HepG2 (cell line): ENCODE measurements around the gene RSPH9. TPM values are rescaled to one million over a fixed set of nuclear protein-coding genes. Genes with fewer than 3 reads are reported as not detected.

Experiments used
- EP300 ChIP-seq, 3 experiments: sonication (generic) in 1 of 3; formaldehyde crosslinking in 1 of 3; IDR thresholded peaks; 2 replicates each; pipeline versions ENCODE4 v1.5.1 to v1.6.1; 2011 to 2020; ENCODE audit warnings: low read depth in 2 of 3, low read length in 2 of 3, borderline replicate concordance in 1 of 3, improper control_type of control experiment in 1 of 3, mild to moderate bottlenecking in 1 of 3, missing genetic modification reagents in 1 of 3, moderate library complexity in 1 of 3
- ETV5 ChIP-seq: IDR thresholded peaks from 2 replicates; pipeline ENCODE4 v1.6.1; 2018; ENCODE audit warnings: missing biosample characterization, missing genetic modification reagents, inconsistent platforms, borderline replicate concordance
- FOXC1 ChIP-seq: sonication (generic); formaldehyde crosslinking; IDR thresholded peaks from 2 replicates; pipeline ENCODE4 v1.8.0; 2022; ENCODE audit warnings: mild to moderate bottlenecking, missing genetic modification reagents, borderline replicate concordance
- KDM2A ChIP-seq: sonication (generic); formaldehyde crosslinking; IDR thresholded peaks from 2 replicates; pipeline ENCODE4 v1.4.0; 2020; ENCODE audit warnings: low read depth, missing genetic modification reagents, borderline replicate concordance
- KDM4B ChIP-seq: sonication (generic); formaldehyde crosslinking; IDR thresholded peaks from 2 replicates; pipeline ENCODE4 v1.4.0; 2020; ENCODE audit warnings: missing genetic modification reagents
- KDM5A ChIP-seq: fragments of 200-600 bp; sonication (generic); IDR thresholded peaks from 2 replicates; pipeline ENCODE4 v1.7.0; 2018; ENCODE audit warnings: antibody characterized with exemption, mild to moderate bottlenecking, low read length, borderline replicate concordance
- KLF9 ChIP-seq: IDR thresholded peaks from 2 replicates; pipeline ENCODE4 v1.6.1; 2016; ENCODE audit warnings: low read depth
- MYC ChIP-seq: sonication (generic); formaldehyde crosslinking; IDR thresholded peaks from 2 replicates; pipeline ENCODE4 v1.9.0; 2021; ENCODE audit warnings: missing genetic modification reagents, borderline replicate concordance
- PITX1 ChIP-seq: sonication (generic); formaldehyde crosslinking; IDR thresholded peaks from 2 replicates; pipeline ENCODE4 v1.5.1; 2020; ENCODE audit warnings: mild to moderate bottlenecking, missing genetic modification reagents
- RBM39 ChIP-seq: fragments of 200-400 bp; formaldehyde crosslinking; IDR thresholded peaks from one replicate; pipeline ENCODE4 v1.6.1; 2018; ENCODE audit warnings: antibody characterized with exemption, mild to moderate bottlenecking, low read depth, low read length; ENCODE audit not compliant: poor library complexity, severe bottlenecking
- SP140L ChIP-seq: sonication (generic); formaldehyde crosslinking; IDR thresholded peaks from 2 replicates; pipeline ENCODE4 v1.4.0; 2020; ENCODE audit warnings: missing genetic modification reagents, borderline replicate concordance
- SRSF4 ChIP-seq: fragments of 200-400 bp; formaldehyde crosslinking; IDR thresholded peaks from one replicate; pipeline ENCODE4 v1.6.1; 2018; ENCODE audit warnings: mild to moderate bottlenecking, low read depth, low read length, moderate library complexity; ENCODE audit not compliant: poor library complexity, severe bottlenecking
- ZNF124 ChIP-seq: sonication (generic); formaldehyde crosslinking; IDR thresholded peaks from 2 replicates; pipeline ENCODE4 v1.4.0; 2020; ENCODE audit warnings: missing genetic modification reagents
- ZNF331 ChIP-seq: sonication (generic); formaldehyde crosslinking; IDR thresholded peaks from 2 replicates; pipeline ENCODE4 v1.4.0; 2020; ENCODE audit warnings: missing genetic modification reagents
- ZNF629 ChIP-seq: sonication (generic); formaldehyde crosslinking; conservative IDR thresholded peaks from 2 replicates; pipeline ENCODE4 v1.5.0; 2020; ENCODE audit warnings: missing genetic modification reagents
- ZNF792 ChIP-seq: IDR thresholded peaks from 2 replicates; pipeline ENCODE4 v1.6.1; 2016
- polyA plus RNA-seq, 8 experiments: library from polyadenylated mRNA; depleted of rRNA in 3 of 8; stranded (reverse) in 7 of 8; unstranded in 1 of 8; fragments of >200 nt; fragmentation: Illumina TruSeq in 4 of 8; extraction: Trizol in 4 of 8; gene quantifications; 2 replicates each; pipeline versions ENCODE4 v1.2.1 to v1.2.3, GENCODE V29; 2011 to 2016; ENCODE audit warnings: low read depth in 4 of 8, missing spikeins in 1 of 8, mixed read lengths in 1 of 8; ENCODE audit not compliant: insufficient read depth in 1 of 8
- total RNA-seq, 5 experiments: library from RNA; depleted of rRNA; stranded (reverse); fragments of >200 nt; fragmentation: Illumina TruSeq; extraction: Trizol; gene quantifications; 2 replicates each; pipeline ENCODE4 v1.2.3, GENCODE V29; 2016; ENCODE audit warnings: low read depth in 1 of 5
- TF ChIP-seq, protein P1 (sequence below): sonication (generic); formaldehyde crosslinking; IDR thresholded peaks from 2 replicates; pipeline ENCODE4 v1.4.0; 2020; ENCODE audit warnings: mild to moderate bottlenecking, missing genetic modification reagents
- TF ChIP-seq, protein P2 (sequence below): sonication (generic); formaldehyde crosslinking; IDR thresholded peaks from 2 replicates; pipeline ENCODE4 v1.5.1; 2020; ENCODE audit warnings: mild to moderate bottlenecking, missing genetic modification reagents, moderate library complexity

The RSPH9 gene
- total and polyA plus RNA-seq, 2 of the 13 experiments (the other 11 are each of a cell fraction or from before 2014, with no cell fraction given), result 0.04 TPM; not detected in 1

DNA sequence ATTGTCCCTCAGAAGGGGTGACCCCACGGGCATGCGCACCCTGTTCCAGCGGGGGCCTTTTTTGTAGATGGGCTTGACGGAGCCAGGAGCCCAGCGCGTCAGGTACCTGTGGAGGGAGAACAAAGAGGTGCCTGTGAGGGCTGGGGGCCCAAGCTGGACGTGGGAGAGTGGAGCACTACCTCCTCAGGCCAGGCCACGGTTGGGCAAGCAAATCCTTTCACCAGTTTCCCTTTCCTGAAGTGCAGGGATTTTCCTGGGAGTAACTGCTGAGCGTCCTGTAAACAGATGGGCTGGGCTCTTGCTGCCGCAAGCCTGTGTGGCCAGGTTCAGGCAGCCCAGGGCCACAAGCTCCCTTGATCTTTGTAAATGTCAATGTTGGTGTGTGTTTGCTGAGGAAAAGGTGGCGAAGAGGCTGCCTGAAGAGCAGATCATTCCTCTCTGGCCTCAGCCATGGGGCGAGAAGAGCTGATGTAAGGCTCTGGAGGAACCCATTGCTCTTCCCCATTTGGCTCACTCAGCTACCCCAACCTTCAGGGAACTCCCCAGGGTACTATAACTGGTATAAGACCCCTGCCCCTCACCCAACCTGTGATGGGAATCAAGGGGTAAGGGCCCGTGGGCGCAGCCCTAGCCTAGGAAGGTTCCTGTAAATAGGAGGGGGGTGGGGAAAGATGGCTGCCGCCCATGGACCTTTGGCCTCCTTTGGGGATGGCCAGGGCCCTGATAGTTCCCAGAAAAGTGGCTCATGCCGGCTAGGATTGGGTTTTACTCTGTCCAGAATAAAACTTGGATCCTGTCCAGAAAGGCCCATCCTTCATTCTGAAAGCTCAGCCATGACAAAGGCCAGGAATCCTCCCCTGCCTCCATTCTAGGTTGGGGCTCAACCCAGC is 27.2 kb downstream of the RSPH9 start (continued):
- TF ChIP-seq, protein P1, sequence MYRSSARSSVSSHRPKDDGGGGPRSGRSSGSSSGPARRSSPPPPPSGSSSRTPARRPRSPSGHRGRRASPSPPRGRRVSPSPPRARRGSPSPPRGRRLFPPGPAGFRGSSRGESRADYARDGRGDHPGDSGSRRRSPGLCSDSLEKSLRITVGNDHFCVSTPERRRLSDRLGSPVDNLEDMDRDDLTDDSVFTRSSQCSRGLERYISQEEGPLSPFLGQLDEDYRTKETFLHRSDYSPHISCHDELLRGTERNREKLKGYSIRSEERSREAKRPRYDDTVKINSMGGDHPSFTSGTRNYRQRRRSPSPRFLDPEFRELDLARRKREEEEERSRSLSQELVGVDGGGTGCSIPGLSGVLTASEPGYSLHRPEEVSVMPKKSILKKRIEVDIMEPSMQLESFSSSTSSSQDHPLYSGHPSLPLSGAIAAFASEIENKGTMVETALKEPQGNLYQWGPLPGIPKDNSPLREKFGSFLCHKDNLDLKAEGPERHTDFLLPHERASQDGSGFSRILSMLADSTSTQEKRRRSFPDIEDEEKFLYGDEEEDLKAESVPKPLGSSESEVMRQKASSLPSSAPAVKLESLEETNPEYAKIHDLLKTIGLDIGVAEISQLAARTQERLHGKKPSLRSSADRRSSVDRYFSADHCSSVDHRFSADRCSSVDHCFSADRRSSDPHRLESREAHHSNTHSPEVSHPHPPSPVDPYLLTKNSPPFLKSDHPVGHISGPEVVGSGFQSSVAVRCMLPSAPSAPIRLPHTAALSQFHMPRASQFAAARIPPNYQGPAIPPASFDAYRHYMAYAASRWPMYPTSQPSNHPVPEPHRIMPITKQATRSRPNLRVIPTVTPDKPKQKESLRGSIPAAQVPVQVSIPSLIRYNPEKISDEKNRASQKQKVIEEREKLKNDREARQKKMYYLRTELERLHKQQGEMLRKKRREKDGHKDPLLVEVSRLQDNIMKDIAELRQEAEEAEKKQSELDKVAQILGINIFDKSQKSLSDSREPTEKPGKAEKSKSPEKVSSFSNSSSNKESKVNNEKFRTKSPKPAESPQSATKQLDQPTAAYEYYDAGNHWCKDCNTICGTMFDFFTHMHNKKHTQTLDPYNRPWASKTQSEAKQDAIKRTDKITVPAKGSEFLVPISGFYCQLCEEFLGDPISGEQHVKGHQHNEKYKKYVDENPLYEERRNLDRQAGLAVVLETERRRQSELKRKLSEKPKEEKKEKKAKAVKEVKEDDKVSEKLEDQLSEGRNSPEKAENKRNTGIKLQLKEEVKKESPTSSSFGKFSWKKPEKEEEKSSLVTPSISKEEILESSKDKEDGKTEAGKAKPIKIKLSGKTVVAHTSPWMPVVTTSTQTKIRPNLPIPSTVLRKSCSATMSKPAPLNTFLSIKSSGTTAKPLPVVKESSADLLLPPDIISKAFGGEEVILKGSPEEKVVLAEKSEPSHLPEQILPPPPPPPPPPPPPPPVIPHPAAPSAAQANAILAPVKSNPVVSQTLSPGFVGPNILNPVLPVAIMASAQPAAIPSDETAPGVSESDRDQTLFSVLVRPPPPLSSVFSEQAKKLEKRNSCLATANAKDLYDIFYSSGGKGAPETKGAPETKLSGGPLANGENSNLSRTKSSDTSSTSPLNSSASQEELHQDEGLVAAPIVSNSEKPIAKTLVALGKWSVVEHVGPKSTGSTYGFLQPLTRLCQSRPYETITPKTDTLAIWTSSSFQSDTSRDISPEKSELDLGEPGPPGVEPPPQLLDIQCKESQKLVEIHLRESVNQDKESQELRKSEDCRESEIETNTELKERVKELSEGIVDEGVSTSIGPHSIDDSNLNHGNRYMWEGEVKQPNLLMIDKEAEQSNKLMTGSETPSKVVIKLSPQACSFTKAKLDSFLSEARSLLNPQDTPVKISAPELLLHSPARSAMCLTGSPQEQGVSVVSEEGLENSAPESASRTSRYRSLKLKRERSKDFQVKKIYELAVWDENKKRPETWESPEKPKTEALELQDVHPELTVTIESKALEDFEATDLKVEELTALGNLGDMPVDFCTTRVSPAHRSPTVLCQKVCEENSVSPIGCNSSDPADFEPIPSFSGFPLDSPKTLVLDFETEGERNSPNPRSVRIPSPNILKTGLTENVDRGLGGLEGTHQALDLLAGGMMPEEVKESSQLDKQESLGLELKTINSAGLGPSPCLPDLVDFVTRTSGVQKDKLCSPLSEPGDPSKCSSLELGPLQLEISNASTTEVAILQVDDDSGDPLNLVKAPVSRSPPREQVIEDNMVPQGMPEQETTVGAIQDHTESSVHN (CRISPR knock-in tag), result no peak
- 0 out of 2 replicates have a peak, but pooled peaks have one; percentile 27 for TF ChIP-seq KDM5A
- peak in 1 of 2 experiments; percentile 65; a peak in 2 of 4 replicates for TF ChIP-seq EP300 (IDR thresholded peaks at IDR 0.05; ENCODE audit: low read depth in 2 of 2, low read length in 2 of 2)
- peak; percentile 50; the same call in 1 of the 2 replicates for TF ChIP-seq EP300 (CRISPR knock-in tag; IDR thresholded peaks at IDR 0.05; ENCODE audit: borderline replicate concordance)
- peak; percentile 94 for TF ChIP-seq ZNF124 (CRISPR knock-in tag)
- no peak for TF ChIP-seq SRSF4
- peak; percentile 55; the same call in 1 of the 2 replicates for TF ChIP-seq KDM2A (CRISPR knock-in tag)
- TF ChIP-seq PITX1 (CRISPR knock-in tag), result peak; percentile 95
- no peak for TF ChIP-seq SP140L (CRISPR knock-in tag)
- peak; percentile 78; the same call in 1 of the 2 replicates for TF ChIP-seq MYC
- TF ChIP-seq FOXC1 (CRISPR knock-in tag), result 0 out of 2 replicates have a peak, but pooled peaks have one; percentile 28
- TF ChIP-seq, protein P2, sequence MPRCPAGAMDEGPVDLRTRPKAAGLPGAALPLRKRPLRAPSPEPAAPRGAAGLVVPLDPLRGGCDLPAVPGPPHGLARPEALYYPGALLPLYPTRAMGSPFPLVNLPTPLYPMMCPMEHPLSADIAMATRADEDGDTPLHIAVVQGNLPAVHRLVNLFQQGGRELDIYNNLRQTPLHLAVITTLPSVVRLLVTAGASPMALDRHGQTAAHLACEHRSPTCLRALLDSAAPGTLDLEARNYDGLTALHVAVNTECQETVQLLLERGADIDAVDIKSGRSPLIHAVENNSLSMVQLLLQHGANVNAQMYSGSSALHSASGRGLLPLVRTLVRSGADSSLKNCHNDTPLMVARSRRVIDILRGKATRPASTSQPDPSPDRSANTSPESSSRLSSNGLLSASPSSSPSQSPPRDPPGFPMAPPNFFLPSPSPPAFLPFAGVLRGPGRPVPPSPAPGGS, result 0 out of 2 replicates have a peak, but pooled peaks have one; percentile 54
- peak; percentile 33; the same call in 1 of the 2 replicates for TF ChIP-seq ZNF629 (CRISPR knock-in tag)
- TF ChIP-seq RBM39, result peak; percentile 8
- TF ChIP-seq KLF9 (CRISPR knock-in tag), result no peak; the same call in 1 of the 2 replicates
- TF ChIP-seq ZNF331 (CRISPR knock-in tag), result peak; percentile 92
- TF ChIP-seq ZNF792 (CRISPR knock-in tag), result 0 out of 2 replicates have a peak, but pooled peaks have one; percentile 6
- peak; percentile 80; the same call in 1 of the 2 replicates for TF ChIP-seq ETV5 (CRISPR knock-in tag)
- TF ChIP-seq KDM4B (CRISPR knock-in tag), result 0 out of 2 replicates have a peak, but pooled peaks have one; percentile 62
